Thyroid gland (tissue), 4 donors: Measurements from ENCODE around the gene LHX6.

Source experiments
- POLR2A ChIP-seq, 2 donors: fragments of 450-650 bp; IDR thresholded peaks; one replicate each; pipeline ENCODE4 v1.6.1; 2017; ENCODE audit warnings: antibody characterized with exemption in 2 of 2, mild to moderate bottlenecking in 2 of 2, moderate library complexity in 1 of 2
- TF ChIP-seq, protein P1 (sequence below), 6 experiments: fragments of 200-600 bp in 3 of 6; fragments of 450-650 bp in 3 of 6; sonication (generic) in 3 of 6; IDR thresholded peaks; one replicate each; pipeline ENCODE4 v1.5.1; 2016 to 2019; ENCODE audit warnings: antibody characterized with exemption in 6 of 6, mild to moderate bottlenecking in 2 of 6, inconsistent platforms in 1 of 6, moderate library complexity in 1 of 6

DNA sequence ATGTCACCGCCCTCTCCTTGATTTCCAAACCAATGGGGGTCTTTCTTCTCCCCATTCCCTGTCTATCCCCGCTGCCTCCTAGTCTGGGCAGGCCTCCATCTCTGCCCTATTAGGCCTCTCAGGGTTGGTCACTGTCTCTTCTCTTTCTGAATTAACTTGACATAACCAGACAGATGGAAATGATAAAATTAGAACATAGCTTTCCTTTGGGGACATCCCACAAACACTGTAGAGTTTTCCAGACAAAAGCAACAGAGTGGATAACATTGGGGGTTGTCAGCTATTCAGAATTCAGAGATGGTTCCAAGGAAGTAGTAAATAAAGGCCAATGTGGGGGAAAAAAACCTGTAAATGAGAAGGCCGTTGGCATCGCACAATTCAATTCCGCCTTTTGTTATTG, 24.7 kb downstream of the LHX6 start:
- TF ChIP-seq, protein P1, sequence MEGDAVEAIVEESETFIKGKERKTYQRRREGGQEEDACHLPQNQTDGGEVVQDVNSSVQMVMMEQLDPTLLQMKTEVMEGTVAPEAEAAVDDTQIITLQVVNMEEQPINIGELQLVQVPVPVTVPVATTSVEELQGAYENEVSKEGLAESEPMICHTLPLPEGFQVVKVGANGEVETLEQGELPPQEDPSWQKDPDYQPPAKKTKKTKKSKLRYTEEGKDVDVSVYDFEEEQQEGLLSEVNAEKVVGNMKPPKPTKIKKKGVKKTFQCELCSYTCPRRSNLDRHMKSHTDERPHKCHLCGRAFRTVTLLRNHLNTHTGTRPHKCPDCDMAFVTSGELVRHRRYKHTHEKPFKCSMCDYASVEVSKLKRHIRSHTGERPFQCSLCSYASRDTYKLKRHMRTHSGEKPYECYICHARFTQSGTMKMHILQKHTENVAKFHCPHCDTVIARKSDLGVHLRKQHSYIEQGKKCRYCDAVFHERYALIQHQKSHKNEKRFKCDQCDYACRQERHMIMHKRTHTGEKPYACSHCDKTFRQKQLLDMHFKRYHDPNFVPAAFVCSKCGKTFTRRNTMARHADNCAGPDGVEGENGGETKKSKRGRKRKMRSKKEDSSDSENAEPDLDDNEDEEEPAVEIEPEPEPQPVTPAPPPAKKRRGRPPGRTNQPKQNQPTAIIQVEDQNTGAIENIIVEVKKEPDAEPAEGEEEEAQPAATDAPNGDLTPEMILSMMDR (IDR thresholded peaks at IDR 0.05), result no peak
- no peak for TF ChIP-seq POLR2A (IDR thresholded peaks at IDR 0.05)
